ENCODE results near the gene TMEM258.

TMEM258 gene

DNA sequence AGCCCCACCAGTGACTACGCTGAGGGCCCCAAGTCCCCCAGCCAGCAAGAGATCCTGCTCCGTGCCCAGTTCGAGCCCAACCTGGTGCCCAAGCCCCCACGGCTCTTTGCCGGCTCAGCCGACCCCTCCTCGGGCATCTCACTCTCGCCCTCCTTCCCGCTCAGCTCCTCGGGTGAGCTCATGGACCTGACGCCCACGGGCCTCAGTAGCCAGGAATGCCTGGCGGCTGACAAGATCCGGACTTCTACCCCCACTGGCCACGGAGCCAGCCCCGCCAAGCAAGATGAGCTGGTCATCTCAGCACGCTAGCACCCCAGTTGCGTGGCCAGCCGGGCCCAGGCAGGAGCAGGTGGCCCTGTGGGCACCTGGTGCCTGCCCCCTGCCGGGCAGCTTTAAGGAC, 48.2 kb downstream of the TMEM258 start:
- no peaks in the 10 kb centered on the region for H3K36me3 Mint-ChIP-seq (ENCODE audit: low read depth)
- no peaks in the 10 kb centered on the region for H3K9me3 Mint-ChIP-seq
- peaks cover 11% of the 10 kb centered on the region for H3K27me3 Mint-ChIP-seq
- no peaks in the 10 kb centered on the region for H3K4me1 Mint-ChIP-seq (ENCODE audit: low read depth)
- DNase-seq = no peak
- no peak overlapping the region for H3K4me3 Mint-ChIP-seq
- no peak overlapping the region for H3K27ac Mint-ChIP-seq

DNA sequence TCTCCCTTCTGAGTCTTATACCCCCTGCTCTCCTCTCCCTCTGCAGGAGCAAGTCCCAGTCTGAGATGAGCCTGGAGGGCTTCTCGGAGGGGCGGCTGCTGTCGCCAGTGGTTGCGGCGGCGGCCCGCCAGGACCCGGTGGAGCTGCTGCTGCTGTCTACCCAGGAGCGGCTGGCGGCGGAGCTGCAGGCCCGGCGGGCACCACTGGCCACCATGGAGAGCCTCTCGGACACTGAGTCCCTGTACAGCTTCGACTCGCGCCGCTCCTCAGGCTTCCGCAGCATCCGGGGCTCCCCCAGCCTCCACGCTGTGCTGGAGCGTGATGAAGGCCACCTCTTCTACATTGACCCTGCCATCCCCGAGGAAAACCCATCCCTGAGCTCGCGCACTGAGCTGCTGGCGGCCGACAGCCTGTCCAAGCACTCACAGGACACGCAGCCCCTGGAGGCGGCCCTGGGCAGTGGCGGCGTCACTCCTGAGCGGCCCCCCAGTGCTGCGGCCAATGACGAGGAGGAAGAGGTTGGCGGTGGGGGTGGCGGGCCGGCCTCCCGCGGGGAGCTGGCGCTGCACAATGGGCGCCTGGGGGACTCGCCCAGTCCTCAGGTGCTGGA, 48.8 kb downstream of the TMEM258 start:
- DNase-seq = no peak
- Mint-ChIP-seq H3K9me3 (no peaks in the 10 kb centered on the region), H3K27me3 (peaks cover 7% of the 10 kb centered on the region), H3K36me3 (ENCODE audit: low read depth) (no peaks in the 10 kb centered on the region), H3K4me3 (no peak overlapping the region), H3K4me1 (ENCODE audit: low read depth) (no peaks in the 10 kb centered on the region), H3K27ac (no peak overlapping the region)

DNA sequence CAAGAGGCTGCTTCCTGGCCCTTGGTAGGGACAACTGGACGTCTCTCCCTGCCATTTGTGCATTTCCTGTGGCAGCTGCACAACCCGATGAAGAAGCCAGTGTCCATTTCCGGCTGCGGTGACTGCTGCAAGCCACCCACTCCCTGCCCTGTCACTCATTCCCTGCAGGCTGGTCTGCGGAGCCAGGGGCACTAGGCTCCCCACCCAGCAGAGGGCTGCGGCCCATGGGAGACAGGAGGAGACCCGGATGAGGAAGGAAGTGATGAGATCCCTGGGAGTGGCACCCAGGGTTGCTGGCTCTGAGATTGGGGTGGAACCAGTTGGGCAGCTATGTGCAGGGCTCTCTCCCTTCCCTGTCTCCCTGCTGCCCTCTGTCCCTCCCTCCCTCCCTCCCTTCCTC, 50.0 kb downstream of the TMEM258 start:
- Mint-ChIP-seq H3K4me1 (ENCODE audit: low read depth) (no peaks in the 10 kb centered on the region), H3K27ac (no peak overlapping the region), H3K4me3 (no peak overlapping the region), H3K27me3 (no peaks in the 10 kb centered on the region), H3K36me3 (ENCODE audit: low read depth) (no peaks in the 10 kb centered on the region), H3K9me3 (no peaks in the 10 kb centered on the region)
- no peak for DNase-seq

DNA sequence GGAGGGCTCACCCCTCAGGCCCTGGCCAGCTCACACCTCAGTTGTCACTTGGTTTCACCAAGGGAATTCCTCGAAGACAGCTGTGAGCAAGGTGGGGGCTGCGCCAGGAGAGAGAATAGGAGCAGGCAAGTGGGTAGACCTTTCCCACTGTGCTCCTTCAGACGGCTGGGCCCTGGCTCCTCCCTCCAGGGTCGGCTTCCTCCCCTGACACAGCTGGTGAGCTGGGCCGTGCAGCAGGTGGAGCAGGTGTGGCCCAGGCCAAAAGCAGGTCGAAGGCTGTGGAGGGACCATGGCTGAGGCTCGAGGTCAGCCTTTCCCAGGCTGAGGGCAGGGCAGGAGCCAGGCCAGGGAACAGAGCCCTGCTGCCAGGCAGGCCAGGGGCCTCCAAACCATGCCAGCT, 52.4 kb downstream of the TMEM258 start:
- Mint-ChIP-seq H3K27me3 (no peaks in the 10 kb centered on the region), H3K9me3 (no peaks in the 10 kb centered on the region), H3K4me1 (ENCODE audit: low read depth) (no peaks in the 10 kb centered on the region), H3K27ac (no peak overlapping the region), H3K36me3 (ENCODE audit: low read depth) (no peaks in the 10 kb centered on the region), H3K4me3 (no peak overlapping the region)
- no peak for DNase-seq

DNA sequence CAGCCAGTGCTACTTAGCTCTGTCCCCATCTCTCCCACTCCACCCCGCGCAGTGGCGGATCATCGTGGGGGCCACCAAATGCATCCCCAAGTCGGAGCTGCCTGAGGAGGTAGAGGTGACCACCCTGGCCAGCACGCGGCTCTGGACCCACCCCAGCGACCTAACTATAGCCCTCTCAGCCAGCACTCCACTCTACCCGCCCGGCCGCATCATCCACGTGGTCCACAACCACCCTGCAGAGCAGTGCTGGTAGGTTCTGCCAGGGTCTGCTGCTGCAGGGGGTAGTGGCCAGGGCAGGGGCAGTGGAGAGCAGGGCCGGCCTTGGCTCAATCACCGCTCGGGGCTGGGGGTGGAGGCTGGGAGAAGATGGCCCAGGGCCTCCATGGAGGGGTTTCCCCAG, 53.0 kb downstream of the TMEM258 start:
- Mint-ChIP-seq H3K36me3 (ENCODE audit: low read depth) (no peaks in the 10 kb centered on the region), H3K27ac (no peak overlapping the region), H3K4me3 (no peak overlapping the region), H3K9me3 (no peaks in the 10 kb centered on the region), H3K4me1 (ENCODE audit: low read depth) (no peaks in the 10 kb centered on the region), H3K27me3 (no peaks in the 10 kb centered on the region)
- no peak for DNase-seq
